Neuronal stem cell (in vitro differentiated cells): Measurements from ENCODE around the gene HINT3. TPM values are rescaled to one million over a fixed set of nuclear protein-coding genes. Genes with fewer than 3 reads are reported as not detected.
"Not testable (repeated sequence)": the region's sequence is repeated elsewhere in the genome, so short reads cannot be mapped to it uniquely, and the experiment has no call there.

Experiments
- DNase-seq: peaks from one replicate; pipeline ENCODE4 v3.0.0-alpha.2; 2013; ENCODE audit warnings: low spot score
- H2AFZ ChIP-seq: one replicate; pipeline ENCODE4 v1.6.1; 2013; ENCODE audit warnings: mild to moderate bottlenecking, low read length, inconsistent platforms
- H2AK5ac ChIP-seq: 2 replicates; pipeline ENCODE4 v1.6.1; 2013; ENCODE audit warnings: low read depth, mild to moderate bottlenecking, inconsistent platforms, low read length, moderate library complexity, mixed read lengths
- H2BK120ac ChIP-seq: 2 replicates; pipeline ENCODE4 v1.6.1; 2013; ENCODE audit warnings: low read depth, mild to moderate bottlenecking, inconsistent platforms, low read length, moderate library complexity, mixed read lengths
- H2BK12ac ChIP-seq: one replicate; pipeline ENCODE4 v1.6.1; 2013; ENCODE audit warnings: low read length, inconsistent platforms
- H2BK15ac ChIP-seq: 2 replicates; pipeline ENCODE4 v1.6.1; 2013; ENCODE audit warnings: mild to moderate bottlenecking, low read length, inconsistent platforms, mixed read lengths
- H2BK5ac ChIP-seq: one replicate; pipeline ENCODE4 v1.6.1; 2013; ENCODE audit warnings: inconsistent platforms, mild to moderate bottlenecking, low read length, moderate library complexity
- H3K14ac ChIP-seq: one replicate; pipeline ENCODE4 v1.6.1; 2013; ENCODE audit warnings: low read length, inconsistent platforms
- H3K18ac ChIP-seq: 2 replicates; pipeline ENCODE4 v1.6.1; 2013; ENCODE audit warnings: low read length, inconsistent platforms
- H3K23ac ChIP-seq: 2 replicates; pipeline ENCODE4 v1.6.1; 2013; ENCODE audit warnings: low read depth, mild to moderate bottlenecking, mixed read lengths, low read length, inconsistent platforms; ENCODE audit not compliant: poor library complexity
- H3K27ac ChIP-seq: replicated peaks from 3 replicates; pipeline ENCODE4 v1.5.1; 2013; ENCODE audit warnings: low read length, inconsistent platforms
- H3K27me3 ChIP-seq, 3 experiments: 2 replicates each; pipeline ENCODE4 v1.6.1; 2013; ENCODE audit warnings: low read length in 3 of 3, mild to moderate bottlenecking in 2 of 3, inconsistent platforms in 1 of 3, low read depth in 1 of 3, mixed read lengths in 1 of 3, moderate library complexity in 1 of 3; ENCODE audit not compliant: control insufficient read depth in 3 of 3, insufficient read depth in 3 of 3
- H3K36me3 ChIP-seq, 2 donors: replicated peaks in 1 of 2; 2 replicates each; pipeline ENCODE4 v1.6.1; 2013; ENCODE audit warnings: low read length in 2 of 2; ENCODE audit not compliant: control insufficient read depth in 2 of 2, insufficient read depth in 2 of 2
- H3K4ac ChIP-seq: 2 replicates; pipeline ENCODE4 v1.6.1; 2013; ENCODE audit warnings: inconsistent platforms, mild to moderate bottlenecking, low read length, moderate library complexity
- H3K4me1 ChIP-seq, 2 donors: 1 replicate in 1 of 2; 2 replicates in 1 of 2; pipeline ENCODE4 v1.6.1; 2013; ENCODE audit warnings: low read length in 2 of 2, low read depth in 1 of 2; ENCODE audit not compliant: control insufficient read depth in 2 of 2, insufficient read depth in 1 of 2
- H3K4me2 ChIP-seq: one replicate; pipeline ENCODE4 v1.6.1; 2013; ENCODE audit warnings: mild to moderate bottlenecking, low read length, inconsistent platforms; ENCODE audit not compliant: insufficient read depth, poor library complexity, severe bottlenecking
- H3K4me3 ChIP-seq, 2 donors: 2 replicates each; pipeline ENCODE4 v1.5.1; 2013; ENCODE audit warnings: low read length in 2 of 2, mild to moderate bottlenecking in 2 of 2, inconsistent platforms in 1 of 2, moderate library complexity in 1 of 2
- H3K79me1 ChIP-seq: one replicate; pipeline ENCODE4 v1.6.1; 2013; ENCODE audit warnings: low read depth, mild to moderate bottlenecking, inconsistent platforms, low read length, moderate library complexity
- H3K9ac ChIP-seq: one replicate; pipeline ENCODE4 v1.6.1; 2013; ENCODE audit warnings: mild to moderate bottlenecking, low read depth, low read length, inconsistent platforms; ENCODE audit not compliant: poor library complexity
- H3K9me3 ChIP-seq, 2 donors: replicated peaks in 1 of 2; 2 replicates each; pipeline versions ENCODE3 to v1.6.1; 2013; ENCODE audit warnings: low read length in 2 of 2, mild to moderate bottlenecking in 2 of 2, inconsistent platforms in 1 of 2, low read depth in 1 of 2, mixed read lengths in 1 of 2, moderate library complexity in 1 of 2; ENCODE audit not compliant: control insufficient read depth in 2 of 2, insufficient read depth in 1 of 2
- H4K8ac ChIP-seq: one replicate; pipeline ENCODE4 v1.6.1; 2013; ENCODE audit warnings: low read depth, mild to moderate bottlenecking, inconsistent platforms, low read length, moderate library complexity
- H4K91ac ChIP-seq: one replicate; pipeline ENCODE4 v1.6.1; 2013; ENCODE audit warnings: low read length, low read depth, mild to moderate bottlenecking, inconsistent platforms; ENCODE audit not compliant: poor library complexity
- WGBS, 2 donors: extraction: QIAGEN DNeasy Blood & Tissue Kit; methylation state at CpG; one replicate each; pipeline ENCODE4 v1.1.7; 2013; ENCODE audit warnings: missing lambda C conversion rate in 2 of 2, mixed read lengths in 1 of 2; ENCODE audit not compliant: insufficient read length in 2 of 2, insufficient replicate concordance in 1 of 2; ENCODE audit errors: extremely low coverage in 2 of 2; 5-methylcytosine and 5-hydroxymethylcytosine counted together
- polyA plus RNA-seq, 2 experiments: library from polyadenylated mRNA; stranded (reverse); fragments of 200-250 nt; gene quantifications; one replicate each; pipeline ENCODE4 v1.2.3, GENCODE V29; 2013

Gene HINT3
- 13.5 TPM for polyA plus RNA-seq (2013, experiment 1 of 2)
- 13.0 TPM for polyA plus RNA-seq (2013, experiment 2 of 2)

DNA sequence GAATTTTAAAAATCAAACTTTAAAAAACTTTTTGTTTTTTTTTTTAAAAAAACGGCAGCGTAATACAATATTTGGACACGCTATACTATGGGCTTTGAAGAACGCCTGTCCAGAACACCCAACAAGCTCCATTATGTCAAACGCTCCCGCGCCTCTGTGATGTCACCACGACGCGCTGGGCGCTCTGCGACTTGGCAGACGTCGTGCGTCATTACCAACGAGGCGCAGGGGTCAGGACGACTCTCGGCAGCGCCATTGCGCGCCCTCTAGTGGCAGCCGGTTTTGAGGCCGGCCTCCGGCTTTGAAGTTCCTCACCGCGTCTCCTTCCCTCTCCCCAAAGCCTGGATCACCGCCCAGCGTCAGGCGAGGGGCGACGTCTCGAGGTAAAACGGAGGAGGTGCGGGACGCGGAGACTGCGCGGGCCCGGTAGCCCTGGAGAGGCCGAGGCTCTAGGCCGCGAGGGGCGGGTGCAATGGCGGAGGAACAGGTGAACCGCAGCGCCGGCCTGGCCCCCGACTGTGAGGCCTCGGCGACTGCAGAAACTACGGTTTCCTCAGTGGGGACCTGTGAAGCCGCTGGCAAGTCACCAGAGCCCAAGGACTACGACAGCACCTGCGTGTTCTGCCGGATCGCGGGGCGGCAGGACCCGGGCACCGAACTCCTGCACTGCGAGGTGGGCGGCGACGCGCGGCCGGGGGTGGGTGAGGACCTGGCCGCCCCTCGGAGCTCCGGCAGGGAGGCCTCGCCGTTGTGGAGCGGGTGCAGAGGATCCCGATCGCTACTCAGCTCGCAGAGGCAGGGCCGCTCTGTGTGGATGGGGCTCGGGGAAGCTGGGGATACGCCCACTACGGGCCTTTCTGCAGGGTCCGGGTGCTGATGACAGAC is at the start of gene HINT3:
TSS of gene HINT3 (plus strand) at position 265 of the 885 bp plus-strand sequence. CDS start at position 473, 208 bp downstream.
- H3K4me3 ChIP-seq = peak within 1 kb of the TSS; percentile 88 to 89
- H4K91ac ChIP-seq = peak within 1 kb of the TSS; percentile 73
- H3K79me1 ChIP-seq = no peaks in the 10 kb centered on the region
- no peak within 1 kb of the TSS for H2AK5ac ChIP-seq
- peaks cover 0 to 10% of the 10 kb centered on the region in 2 donors for H3K4me1 ChIP-seq
- peak within 1 kb of the TSS; percentile 66 for H3K4me2 ChIP-seq
- no CpG with 5 or more reads among the region's 82 CpGs for WGBS, 2 donors
- peak within 1 kb of the TSS; percentile 85 for H3K27ac ChIP-seq
- H2BK15ac ChIP-seq = no peak within 1 kb of the TSS
- H3K27me3 ChIP-seq = peaks cover 0 to 3% (median 0%) of the 10 kb centered on the region in 3 experiments
- H3K23ac ChIP-seq = peak within 1 kb of the TSS; percentile 50
- H2AFZ ChIP-seq = peak within 1 kb of the TSS; percentile 97
- no peak within 1 kb of the TSS for H3K14ac ChIP-seq
- no peaks in the 10 kb centered on the region for H3K9me3 ChIP-seq
- H3K18ac ChIP-seq = peak within 1 kb of the TSS; percentile 81
- no peak within 1 kb of the TSS for H3K4ac ChIP-seq
- H2BK5ac ChIP-seq = peak within 1 kb of the TSS; percentile 76
- H2BK120ac ChIP-seq = peak within 1 kb of the TSS; percentile 7
- H4K8ac ChIP-seq = no peak within 1 kb of the TSS
- peak; percentile 98 for DNase-seq
- H3K9ac ChIP-seq = peak within 1 kb of the TSS; percentile 98
- H3K36me3 ChIP-seq = no peaks in the 10 kb centered on the region
- H2BK12ac ChIP-seq = no peak within 1 kb of the TSS

DNA sequence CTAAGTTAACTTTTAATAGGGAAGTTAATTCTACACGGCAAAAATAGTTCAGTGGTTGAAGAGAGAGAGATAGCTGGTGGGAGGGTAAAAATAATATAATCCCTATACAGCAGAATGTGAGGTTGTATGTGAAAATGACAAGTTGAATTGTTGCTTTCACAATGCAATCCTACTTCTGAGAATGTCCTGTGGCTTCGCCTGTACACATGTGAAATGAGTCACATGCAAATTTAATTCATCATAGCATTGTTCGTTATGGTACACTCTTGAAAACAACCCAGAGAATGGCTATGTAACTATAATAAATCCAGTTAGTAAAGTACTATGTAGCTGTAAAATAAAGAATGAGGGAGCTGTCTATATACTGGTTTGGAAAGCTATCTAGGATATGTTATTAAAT is 46.0 kb upstream of the HINT3 start:
- Histone ChIP-seq H3K9ac (no peak overlapping the region), H2BK12ac (no peak overlapping the region), H3K18ac (no peak overlapping the region), H3K4me2 (no peak overlapping the region), H3K23ac (no peak overlapping the region), H3K27me3 (no peaks in the 10 kb centered on the region), H3K27ac (no peak overlapping the region), H4K8ac (no peak overlapping the region), H3K9me3 (no peaks in the 10 kb centered on the region), H3K4me1 (peaks cover 0 to 4% of the 10 kb centered on the region in 2 donors), H3K36me3 (no peaks in the 10 kb centered on the region), H2AK5ac (no peak overlapping the region), H2BK120ac (no peak overlapping the region), H3K14ac (no peak overlapping the region), H2AFZ (no peak overlapping the region), H2BK5ac (no peak overlapping the region), H3K4ac (no peak overlapping the region), H2BK15ac (no peak overlapping the region), H3K4me3 (no peak overlapping the region), H3K79me1 (no peaks in the 10 kb centered on the region), H4K91ac (no peak overlapping the region)
- DNase-seq = no peak
- WGBS, 2 donors = no CpG with 5 or more reads among the region's 3 CpGs

DNA sequence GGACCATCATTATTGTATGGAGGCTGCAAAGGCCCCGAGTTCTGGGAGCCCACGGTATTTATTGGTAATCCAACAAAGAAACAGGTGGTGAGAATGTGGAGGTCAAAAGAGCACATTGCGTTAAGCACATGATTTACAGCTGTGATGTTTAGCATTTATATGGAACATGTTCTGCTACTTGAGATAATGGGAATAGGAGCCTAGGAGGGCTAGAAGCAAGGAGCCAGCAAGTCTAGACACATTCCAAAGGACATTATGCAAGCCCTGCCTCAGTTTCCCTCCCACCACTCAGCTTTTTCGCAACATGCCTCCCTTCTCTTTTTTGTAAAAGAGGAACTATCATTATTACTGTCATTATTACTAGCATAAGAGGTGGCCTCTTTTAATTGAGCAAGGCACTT is 45.5 kb upstream of the HINT3 start:
- H3K14ac ChIP-seq, DNase-seq, H2AK5ac ChIP-seq, H2AFZ ChIP-seq, H4K91ac ChIP-seq, H3K27ac ChIP-seq, H3K9me3 ChIP-seq, H3K4me2 ChIP-seq, H3K4me3 ChIP-seq, H3K23ac ChIP-seq, H3K9ac ChIP-seq, H2BK5ac ChIP-seq, H3K27me3 ChIP-seq, H2BK12ac ChIP-seq, H4K8ac ChIP-seq, H2BK120ac ChIP-seq, H3K4ac ChIP-seq, H2BK15ac ChIP-seq, H3K36me3 ChIP-seq, H3K18ac ChIP-seq, H3K4me1 ChIP-seq, H3K79me1 ChIP-seq: not testable (repeated sequence)
- WGBS, 2 donors = no CpG with 5 or more reads among the region's 4 CpGs

DNA sequence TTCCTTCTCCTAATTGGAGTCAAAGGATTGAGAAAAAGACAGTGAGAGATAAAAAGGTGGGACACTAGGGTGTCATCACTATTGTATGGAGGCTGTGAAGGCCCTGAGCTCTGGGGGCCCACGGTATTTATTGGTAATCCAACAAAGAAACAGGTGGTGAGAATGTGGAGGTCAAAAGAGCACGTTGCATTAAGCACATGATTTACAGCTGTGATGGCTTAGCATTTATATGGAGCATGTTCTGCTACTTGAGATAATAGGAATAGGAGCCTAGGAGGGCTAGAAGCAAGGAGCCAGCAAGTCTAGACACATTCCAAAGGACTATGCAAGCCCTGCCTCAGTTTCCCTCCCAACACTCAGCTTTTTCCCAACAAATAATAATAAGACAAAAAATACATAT is 44.1 kb upstream of the HINT3 start:
- H4K91ac ChIP-seq, H3K14ac ChIP-seq, DNase-seq, H2BK120ac ChIP-seq, H3K4me2 ChIP-seq, H3K23ac ChIP-seq, H3K4me3 ChIP-seq, H3K4ac ChIP-seq, H3K79me1 ChIP-seq, H3K9ac ChIP-seq, H3K4me1 ChIP-seq, H3K18ac ChIP-seq, H4K8ac ChIP-seq, H3K36me3 ChIP-seq, H3K27ac ChIP-seq, H2BK15ac ChIP-seq, H2BK5ac ChIP-seq, H3K9me3 ChIP-seq, H3K27me3 ChIP-seq, H2AFZ ChIP-seq, H2BK12ac ChIP-seq, H2AK5ac ChIP-seq: not testable (repeated sequence)
- WGBS, 2 donors = no CpG with 5 or more reads among the region's 2 CpGs
